GM23338 (cell line): ENCODE measurements around the gene C1orf141. TPM values are rescaled to one million over a fixed set of nuclear protein-coding genes. Genes with fewer than 3 reads are reported as not detected.
A peak's percentile ranks its signal among the peaks of the same experiment; 100 is the strongest.

ENCODE experiments used
- ATAC-seq: fragments of 200-7000 bp; cut with Tn5 transposase; 3 replicates; pipeline ENCODE4 v1.9.1; 2020
- DNase-seq: peaks from one replicate; pipeline ENCODE4 v3.0.0-alpha.2; 2015; ENCODE audit warnings: low spot score
- H2AFZ ChIP-seq: fragments of 200-600 bp; sonication (generic); 2 replicates; pipeline ENCODE4 v1.8.0; 2016; ENCODE audit warnings: antibody characterized with exemption, mild to moderate bottlenecking, moderate library complexity
- H3F3A ChIP-seq: fragments of 200-600 bp; sonication (generic); replicated peaks from 2 replicates; pipeline ENCODE4 v1.8.0; 2017; ENCODE audit warnings: antibody characterized with exemption, mixed run types, low read depth
- H3K27ac ChIP-seq: fragments of 200-600 bp; sonication (generic); 2 replicates; pipeline ENCODE4 v1.6.1; 2016; ENCODE audit warnings: low read depth
- H3K27me3 ChIP-seq: fragments of 200-600 bp; sonication (generic); 2 replicates; pipeline ENCODE4 v1.8.0; 2016; ENCODE audit warnings: mild to moderate bottlenecking, mixed run types, moderate library complexity; ENCODE audit not compliant: insufficient read depth
- H3K36me3 ChIP-seq: fragments of 200-600 bp; sonication (generic); 2 replicates; pipeline ENCODE4 v1.8.0; 2016; ENCODE audit warnings: mild to moderate bottlenecking; ENCODE audit not compliant: insufficient read depth
- H3K4me1 ChIP-seq: fragments of 200-600 bp; sonication (generic); 2 replicates; pipeline ENCODE4 v1.8.0; 2016; ENCODE audit warnings: mild to moderate bottlenecking, moderate library complexity; ENCODE audit not compliant: insufficient read depth
- H3K4me2 ChIP-seq: fragments of 200-600 bp; sonication (generic); 2 replicates; pipeline ENCODE4 v1.7.1; 2017; ENCODE audit warnings: mixed run types
- H3K4me3 ChIP-seq: fragments of 200-600 bp; sonication (generic); 2 replicates; pipeline ENCODE4 v1.6.1; 2016; ENCODE audit warnings: mixed run types
- H3K79me2 ChIP-seq: fragments of 200-600 bp; sonication (generic); replicated peaks from 2 replicates; pipeline ENCODE4 v1.8.0; 2017; ENCODE audit warnings: mild to moderate bottlenecking; ENCODE audit not compliant: insufficient read depth
- H3K9me2 ChIP-seq: fragments of 200-600 bp; sonication (generic); 2 replicates; pipeline ENCODE4 v1.8.0; 2017; ENCODE audit not compliant: insufficient read depth
- H4K20me1 ChIP-seq: fragments of 200-600 bp; sonication (generic); replicated peaks from 2 replicates; pipeline ENCODE4 v1.8.0; 2017; ENCODE audit warnings: mild to moderate bottlenecking; ENCODE audit not compliant: insufficient read depth
- H3K27ac Mint-ChIP-seq: 2 replicates; pipeline ENCODE4 v1.8.0; 2020; ENCODE audit warnings: inconsistent platforms, mild to moderate bottlenecking, moderate library complexity, mixed read lengths
- H3K27me3 Mint-ChIP-seq: 3 replicates; pipeline ENCODE4 v1.8.0; 2022; ENCODE audit warnings: low read depth, mild to moderate bottlenecking, moderate library complexity, mixed read lengths, inconsistent platforms; ENCODE audit not compliant: insufficient read depth, poor library complexity
- H3K36me3 Mint-ChIP-seq: 3 replicates; pipeline ENCODE4 v1.8.0; 2021; ENCODE audit warnings: low read depth, mild to moderate bottlenecking, inconsistent platforms, moderate library complexity, mixed read lengths
- H3K4me1 Mint-ChIP-seq: 3 replicates; pipeline ENCODE4 v1.8.0; 2020; ENCODE audit warnings: mild to moderate bottlenecking, inconsistent platforms, mixed read lengths
- H3K4me3 Mint-ChIP-seq: 3 replicates; pipeline ENCODE4 v1.8.0; 2021; ENCODE audit warnings: moderate library complexity, mild to moderate bottlenecking, inconsistent platforms, mixed read lengths
- H3K9me3 Mint-ChIP-seq: 3 replicates; pipeline ENCODE4 v1.8.0; 2020; ENCODE audit warnings: moderate library complexity, mild to moderate bottlenecking, inconsistent platforms, mixed read lengths
- CREB1 ChIP-seq: fragments of 250-450 bp; sonication (Bioruptor Pico); IDR thresholded peaks from 2 replicates; pipeline ENCODE4 v1.5.0; 2020; ENCODE audit warnings: low read depth, mild to moderate bottlenecking, moderate library complexity
- ETS1 ChIP-seq: IDR thresholded peaks from 2 replicates; pipeline ENCODE4 v1.6.1; 2016; ENCODE audit warnings: antibody characterized with exemption
- EZH2 ChIP-seq: fragments of 200-600 bp; sonication (generic); IDR thresholded peaks from one replicate; pipeline ENCODE4 v1.8.0; 2017; ENCODE audit warnings: antibody characterized with exemption, mild to moderate bottlenecking, low read depth; ENCODE audit not compliant: unreplicated experiment
- EZH2phosphoT487 ChIP-seq: fragments of 200-600 bp; sonication (generic); IDR thresholded peaks from one replicate; pipeline ENCODE4 v1.8.1; 2018; ENCODE audit warnings: antibody characterized with exemption; ENCODE audit not compliant: unreplicated experiment
- JUNB ChIP-seq: IDR thresholded peaks from one replicate; pipeline ENCODE4 v1.6.1; 2016; ENCODE audit warnings: antibody characterized with exemption; ENCODE audit not compliant: unreplicated experiment
- NANOG ChIP-seq: IDR thresholded peaks from 2 replicates; pipeline ENCODE4 v1.6.1; 2016; ENCODE audit warnings: antibody characterized with exemption, borderline replicate concordance
- POLR2AphosphoS5 ChIP-seq: IDR thresholded peaks from 2 replicates; pipeline ENCODE4 v1.6.1; 2016; ENCODE audit warnings: antibody characterized with exemption, low read depth
- REST ChIP-seq: IDR thresholded peaks from one replicate; pipeline ENCODE4 v1.6.1; 2018; ENCODE audit warnings: antibody characterized with exemption; ENCODE audit not compliant: unreplicated experiment
- STAT1 ChIP-seq: IDR thresholded peaks from one replicate; pipeline ENCODE4 v1.6.1; 2016; ENCODE audit warnings: antibody characterized with exemption; ENCODE audit not compliant: unreplicated experiment
- ZNF114 ChIP-seq: fragments of 250-450 bp; sonication (Bioruptor Pico); IDR thresholded peaks from 2 replicates; pipeline ENCODE4 v1.5.0; 2020; ENCODE audit warnings: mild to moderate bottlenecking, moderate library complexity
- ZNF331 ChIP-seq: fragments of 250-450 bp; sonication (Bioruptor Pico); IDR thresholded peaks from 2 replicates; pipeline ENCODE4 v1.5.0; 2020; ENCODE audit warnings: low read depth, mild to moderate bottlenecking, moderate library complexity
- polyA plus RNA-seq: library from polyadenylated mRNA; unstranded; fragments of >200 nt; fragmentation: Nextera tagmentation; extraction: Ambion mirVana; gene quantifications from 2 replicates; pipeline ENCODE4 v1.2.1, GENCODE V29; 2016
- total RNA-seq: library from RNA; depleted of rRNA; stranded (reverse); fragments of >200 nt; shearing (Covaris generic); gene quantifications from 2 replicates; pipeline ENCODE4 v1.2.3, GENCODE V29; 2014
- TF ChIP-seq, protein P1 (sequence below), 2 experiments: fragments of 200-600 bp in 1 of 2; sonication (generic) in 1 of 2; conservative IDR thresholded peaks; 2 replicates each; pipeline versions ENCODE4 v1.5.1 to v1.6.1; 2016 to 2017; ENCODE audit warnings: antibody characterized with exemption in 2 of 2, low read depth in 2 of 2, mild to moderate bottlenecking in 2 of 2, moderate library complexity in 1 of 2

Gene C1orf141
- total and polyA plus RNA-seq, 2 experiments from 2014 or later, result not detected

DNA sequence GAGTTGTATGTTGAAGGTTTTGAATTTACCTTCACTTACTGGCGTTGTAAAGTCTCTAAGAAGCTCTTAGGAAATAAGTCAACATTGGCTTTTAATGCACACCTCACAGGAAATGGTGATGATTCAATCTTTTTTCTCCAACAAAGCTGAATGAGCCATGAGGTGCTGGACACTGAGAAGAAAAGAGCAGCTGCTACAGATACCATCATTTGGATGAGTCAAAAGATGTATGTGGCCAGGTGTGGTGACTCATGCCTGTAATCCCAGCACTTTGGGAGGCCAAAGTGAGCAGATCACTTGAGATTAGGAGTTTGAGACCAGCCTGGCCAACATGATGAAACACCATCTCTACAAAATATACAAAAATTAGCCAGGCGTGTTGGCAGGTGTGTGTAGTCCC is 28.2 kb upstream of the C1orf141 start (continued):
- no peak for TF ChIP-seq CREB1
- TF ChIP-seq EZH2phosphoT487, result no peak

- H3K36me3 ChIP-seq, result no peaks in the 10 kb centered on the region
- H3K4me1 ChIP-seq, result no peaks in the 10 kb centered on the region
- H3K27me3 Mint-ChIP-seq, result peaks cover 4% of the 10 kb centered on the region
- no peak for ATAC-seq
- H3K27ac ChIP-seq, result no peak overlapping the region
- H2AFZ ChIP-seq, result no peak overlapping the region
- no peaks in the 10 kb centered on the region for H3K27me3 ChIP-seq
- TF ChIP-seq, protein P1, sequence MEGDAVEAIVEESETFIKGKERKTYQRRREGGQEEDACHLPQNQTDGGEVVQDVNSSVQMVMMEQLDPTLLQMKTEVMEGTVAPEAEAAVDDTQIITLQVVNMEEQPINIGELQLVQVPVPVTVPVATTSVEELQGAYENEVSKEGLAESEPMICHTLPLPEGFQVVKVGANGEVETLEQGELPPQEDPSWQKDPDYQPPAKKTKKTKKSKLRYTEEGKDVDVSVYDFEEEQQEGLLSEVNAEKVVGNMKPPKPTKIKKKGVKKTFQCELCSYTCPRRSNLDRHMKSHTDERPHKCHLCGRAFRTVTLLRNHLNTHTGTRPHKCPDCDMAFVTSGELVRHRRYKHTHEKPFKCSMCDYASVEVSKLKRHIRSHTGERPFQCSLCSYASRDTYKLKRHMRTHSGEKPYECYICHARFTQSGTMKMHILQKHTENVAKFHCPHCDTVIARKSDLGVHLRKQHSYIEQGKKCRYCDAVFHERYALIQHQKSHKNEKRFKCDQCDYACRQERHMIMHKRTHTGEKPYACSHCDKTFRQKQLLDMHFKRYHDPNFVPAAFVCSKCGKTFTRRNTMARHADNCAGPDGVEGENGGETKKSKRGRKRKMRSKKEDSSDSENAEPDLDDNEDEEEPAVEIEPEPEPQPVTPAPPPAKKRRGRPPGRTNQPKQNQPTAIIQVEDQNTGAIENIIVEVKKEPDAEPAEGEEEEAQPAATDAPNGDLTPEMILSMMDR (conservative IDR thresholded peaks at IDR 0.05; ENCODE audit: low read depth in 2 of 2), result no peak
- no peaks in the 10 kb centered on the region for H3K4me1 Mint-ChIP-seq
- no peaks in the 10 kb centered on the region for H3F3A ChIP-seq
- no peaks in the 10 kb centered on the region; the same call in 2 of the 3 replicates for H3K9me3 Mint-ChIP-seq
- H3K4me3 Mint-ChIP-seq, result no peak overlapping the region
- H3K9me2 ChIP-seq, result no peaks in the 10 kb centered on the region; the same call in 1 of the 2 replicates
- no peaks in the 10 kb centered on the region for H4K20me1 ChIP-seq
- no peak overlapping the region for H3K4me3 ChIP-seq
- H3K4me2 ChIP-seq, result no peak overlapping the region
- no peaks in the 10 kb centered on the region for H3K36me3 Mint-ChIP-seq
- no peak overlapping the region for H3K27ac Mint-ChIP-seq
- no peak for DNase-seq
- no peaks in the 10 kb centered on the region for H3K79me2 ChIP-seq
Measured at GRCh38 chr1:67159233-67159632, 24.5 kb upstream of the C1orf141 start.

GRCh38 chr1:67158401-67158800 is 23.6 kb upstream of the C1orf141 start:
- Histone ChIP-seq H3K4me1 (no peaks in the 10 kb centered on the region), H3F3A (no peaks in the 10 kb centered on the region), H2AFZ (no peak overlapping the region), H3K79me2 (no peaks in the 10 kb centered on the region), H4K20me1 (no peaks in the 10 kb centered on the region), H3K27me3 (no peaks in the 10 kb centered on the region), H3K9me2 (no peaks in the 10 kb centered on the region; the same call in 1 of the 2 replicates), H3K4me2 (no peak overlapping the region), H3K36me3 (no peaks in the 10 kb centered on the region), H3K27ac (no peak overlapping the region), H3K4me3 (no peak overlapping the region)
- Mint-ChIP-seq H3K36me3 (no peaks in the 10 kb centered on the region), H3K4me3 (no peak overlapping the region), H3K9me3 (no peaks in the 10 kb centered on the region; the same call in 2 of the 3 replicates), H3K4me1 (no peaks in the 10 kb centered on the region), H3K27me3 (no peaks in the 10 kb centered on the region), H3K27ac (no peak overlapping the region)
- DNase-seq, result peak; percentile 42
- no peak for TF ChIP-seq NANOG
- no peak for TF ChIP-seq CREB1
- TF ChIP-seq JUNB, result no peak
- no peak for TF ChIP-seq STAT1
- ATAC-seq, result no peak; the same call in 2 of the 3 replicates

DNA sequence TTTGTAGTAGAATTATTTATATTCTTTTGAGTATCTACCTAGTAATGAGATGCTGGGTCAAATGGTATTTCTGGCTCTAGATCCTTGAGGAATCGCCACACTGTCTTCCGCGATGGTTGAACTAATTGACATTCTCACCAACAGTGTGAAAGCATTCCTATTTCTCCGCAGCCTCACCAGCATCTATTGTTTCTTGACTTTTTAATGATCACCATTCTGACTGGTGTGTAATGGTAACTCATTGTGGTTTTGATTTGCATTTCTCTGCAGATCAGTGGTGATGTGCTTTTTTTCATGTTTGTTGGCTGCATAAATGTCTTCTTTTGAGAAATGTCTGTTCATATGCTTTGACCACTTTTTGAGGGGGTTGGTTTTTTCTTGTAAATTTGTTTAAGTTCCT is 16.2 kb upstream of the C1orf141 start:
- peaks cover 5% of the 10 kb centered on the region; the same call in 2 of the 3 replicates for H3K4me1 Mint-ChIP-seq
- no peaks in the 10 kb centered on the region for H4K20me1 ChIP-seq
- no peak for ATAC-seq
- TF ChIP-seq POLR2AphosphoS5, result no peak
- TF ChIP-seq ZNF114 (CRISPR knock-in tag), result no peak
- TF ChIP-seq ZNF331 (CRISPR knock-in tag), result no peak
- no peak for TF ChIP-seq REST
- no peak for TF ChIP-seq ETS1
- TF ChIP-seq CREB1, result no peak
- no peak for TF ChIP-seq JUNB
- TF ChIP-seq EZH2, result no peak
- no peak for TF ChIP-seq EZH2phosphoT487
- TF ChIP-seq STAT1, result no peak

More for the DNA sequence above, 16.2 kb upstream of the C1orf141 start:
- no peaks in the 10 kb centered on the region for H3K27me3 ChIP-seq
- H3K9me2 ChIP-seq, result 0 out of 2 replicates have a peak, but pooled peaks cover 6% of the 10 kb centered on the region
- Mint-ChIP-seq H3K27me3 (peaks cover 2% of the 10 kb centered on the region), H3K4me3 (no peak overlapping the region), H3K27ac (no peak overlapping the region), H3K36me3 (no peaks in the 10 kb centered on the region), H3K9me3 (no peaks in the 10 kb centered on the region; the same call in 2 of the 3 replicates)
- H3K79me2 ChIP-seq, result no peaks in the 10 kb centered on the region
- no peak for DNase-seq
- no peaks in the 10 kb centered on the region for H3K4me1 ChIP-seq
- H3K36me3 ChIP-seq, result no peaks in the 10 kb centered on the region
- H3K27ac ChIP-seq, result no peak overlapping the region
- H2AFZ ChIP-seq, result no peak overlapping the region
- H3F3A ChIP-seq, result no peaks in the 10 kb centered on the region
- H3K4me3 ChIP-seq, result no peak overlapping the region
- no peak overlapping the region for H3K4me2 ChIP-seq
